HG03520 (cell line): Measurements from ENCODE around the gene TECR.
"Not testable (repeated sequence)": the region's sequence is repeated elsewhere in the genome, so short reads cannot be mapped to it uniquely, and the experiment has no call there.

Source experiments
- ATAC-seq: cut with Tn5 transposase; IDR thresholded peaks from one replicate; pipeline ENCODE4 v1.9.1; 2021; ENCODE audit warnings: mild to moderate bottlenecking, moderate library complexity; ENCODE audit not compliant: unreplicated experiment

Gene TECR

DNA sequence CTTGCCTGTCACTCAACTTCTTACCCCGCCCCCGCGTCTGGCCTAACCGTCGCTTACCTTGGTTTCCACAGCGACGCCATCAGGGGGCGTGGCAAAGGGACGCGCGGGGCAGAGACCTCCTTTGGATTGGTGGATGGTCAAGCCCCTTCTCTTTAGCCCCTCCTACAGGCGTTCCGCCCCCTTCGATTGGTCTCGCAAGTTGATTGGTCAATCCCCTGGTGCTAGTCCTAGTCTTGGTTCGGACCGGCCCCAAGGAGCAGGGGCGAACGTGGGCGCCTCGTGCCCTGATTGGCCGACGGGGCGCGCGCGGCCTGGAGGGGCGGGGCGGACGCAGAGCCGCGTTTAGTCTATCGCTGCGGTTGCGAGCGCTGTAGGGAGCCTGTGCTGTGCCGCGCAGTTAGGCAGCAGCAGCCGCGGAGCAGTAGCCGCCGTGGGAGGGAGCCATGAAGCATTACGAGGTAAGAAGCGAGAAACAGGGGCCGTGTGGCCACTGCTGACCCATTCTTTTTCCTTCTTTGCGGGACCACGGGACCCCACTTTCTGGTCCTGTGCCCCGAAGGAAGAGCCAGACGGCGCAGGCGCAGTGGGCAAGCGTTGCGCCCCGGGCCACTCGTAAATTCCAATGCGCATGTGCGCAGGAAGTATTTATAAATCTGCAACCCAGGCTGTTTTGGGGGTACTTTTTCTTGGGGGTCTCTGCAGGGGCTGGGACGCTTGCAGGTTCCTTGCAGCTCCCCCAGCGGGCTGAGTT, at the start of gene TECR:
TECR (plus strand) TSS at position 341 of the 751 bp plus-strand sequence; CDS start at position 444, 103 bp downstream.
- peak; percentile 94 for ATAC-seq

- no peak for ATAC-seq
Observed at GRCh38 chr19:14479975-14480699, 49.3 kb upstream of the TECR start.

DNA sequence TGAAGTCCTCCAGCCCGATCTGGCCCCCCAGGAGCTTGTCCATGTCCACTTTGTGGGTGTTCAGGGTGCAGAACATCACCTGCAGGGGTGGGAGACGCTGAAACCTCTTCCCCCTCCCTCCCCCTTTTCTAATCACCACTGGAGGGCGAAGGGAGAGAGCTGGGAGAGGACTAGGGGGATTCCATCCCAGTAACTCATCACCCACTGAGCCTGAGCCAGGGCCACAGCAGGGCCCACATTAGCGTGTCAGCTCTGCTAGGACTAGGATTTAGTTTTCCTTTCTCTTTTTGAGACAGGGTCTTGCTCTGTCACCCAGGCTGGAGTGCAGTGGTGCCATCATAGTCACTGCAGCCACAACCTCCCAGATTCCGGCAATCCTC, 48.7 kb upstream of the TECR start:
- ATAC-seq = no peak

DNA sequence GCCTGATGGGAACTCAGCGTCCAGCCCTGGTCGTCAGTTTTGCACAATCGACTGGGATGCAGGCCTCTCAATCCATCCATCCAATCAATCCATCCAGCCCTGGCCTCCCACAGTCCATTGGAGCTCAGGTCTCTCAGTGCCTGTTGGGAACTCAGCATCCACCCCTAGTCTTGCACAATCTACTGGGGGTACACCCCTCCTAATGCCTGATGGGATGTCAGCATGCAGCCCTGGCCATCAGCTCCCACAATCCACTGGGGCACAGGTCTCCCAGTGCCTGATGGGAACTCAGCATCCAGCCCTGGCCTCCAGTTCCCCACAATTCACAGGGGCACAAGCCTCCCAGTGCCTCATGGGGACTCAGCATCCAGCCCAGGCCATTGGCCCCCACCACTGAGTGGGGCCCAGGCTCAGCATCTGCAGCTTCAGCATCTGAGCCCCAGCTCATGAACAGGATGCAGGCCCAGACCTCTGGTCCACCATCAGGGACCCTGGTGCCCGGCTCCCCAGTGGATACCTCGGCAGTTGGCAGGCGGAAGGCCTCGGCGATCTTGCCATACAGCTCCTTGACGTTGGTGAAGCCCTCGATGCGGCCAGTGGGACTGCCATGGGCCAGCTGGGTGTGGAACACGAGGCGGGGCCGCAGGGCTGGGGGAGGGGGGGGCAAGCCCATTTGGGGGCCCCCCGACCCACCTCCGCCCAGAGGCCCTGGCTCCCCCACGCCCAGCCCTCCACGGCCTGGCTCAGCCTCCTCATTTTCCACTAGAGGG, 47.0 kb upstream of the TECR start:
- ATAC-seq = no peak

- ATAC-seq = no peak
Observed at GRCh38 chr19:14487370-14488125, 41.8 kb upstream of the TECR start.

GRCh38 chr19:14492756-14493337, 36.5 kb upstream of the TECR start:
- no peak for ATAC-seq

- no peak for ATAC-seq
Observed at GRCh38 chr19:14494411-14494810, 35.0 kb upstream of the TECR start.

GRCh38 chr19:14494910-14495671, 34.3 kb upstream of the TECR start:
- ATAC-seq = no peak

DNA sequence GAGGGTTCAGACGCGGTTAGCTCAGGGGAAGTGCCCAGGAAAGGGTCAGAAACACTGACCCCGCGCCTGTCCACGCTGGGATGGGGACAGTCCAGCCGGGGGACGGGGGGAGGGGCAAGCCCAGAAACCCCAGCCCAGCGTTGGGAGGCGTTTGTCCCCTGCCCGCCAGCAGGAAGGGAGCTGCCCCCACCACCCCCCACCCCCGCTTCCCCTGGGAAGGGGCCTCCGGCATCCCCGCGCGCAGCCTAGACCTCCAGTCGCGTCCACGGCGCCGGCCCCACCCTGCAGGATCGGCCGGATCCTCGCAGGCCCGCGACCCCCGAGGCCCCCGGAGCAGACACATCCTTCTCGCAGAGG, 33.7 kb upstream of the TECR start:
- no peak for ATAC-seq

- ATAC-seq = peak; percentile 53
Observed at GRCh38 chr19:14496029-14496833, 33.2 kb upstream of the TECR start, which contains the start of gene GIPC1. Gene GIPC1, minus strand, starts transcription at chr19:14496127. Its CDS starts 13,151 bp downstream, at chr19:14482976.

GRCh38 chr19:14496834-14497227, 32.6 kb upstream of the TECR start:
- no peak for ATAC-seq

GRCh38 chr19:14497228-14497921, 32.0 kb upstream of the TECR start:
- no peak for ATAC-seq

DNA sequence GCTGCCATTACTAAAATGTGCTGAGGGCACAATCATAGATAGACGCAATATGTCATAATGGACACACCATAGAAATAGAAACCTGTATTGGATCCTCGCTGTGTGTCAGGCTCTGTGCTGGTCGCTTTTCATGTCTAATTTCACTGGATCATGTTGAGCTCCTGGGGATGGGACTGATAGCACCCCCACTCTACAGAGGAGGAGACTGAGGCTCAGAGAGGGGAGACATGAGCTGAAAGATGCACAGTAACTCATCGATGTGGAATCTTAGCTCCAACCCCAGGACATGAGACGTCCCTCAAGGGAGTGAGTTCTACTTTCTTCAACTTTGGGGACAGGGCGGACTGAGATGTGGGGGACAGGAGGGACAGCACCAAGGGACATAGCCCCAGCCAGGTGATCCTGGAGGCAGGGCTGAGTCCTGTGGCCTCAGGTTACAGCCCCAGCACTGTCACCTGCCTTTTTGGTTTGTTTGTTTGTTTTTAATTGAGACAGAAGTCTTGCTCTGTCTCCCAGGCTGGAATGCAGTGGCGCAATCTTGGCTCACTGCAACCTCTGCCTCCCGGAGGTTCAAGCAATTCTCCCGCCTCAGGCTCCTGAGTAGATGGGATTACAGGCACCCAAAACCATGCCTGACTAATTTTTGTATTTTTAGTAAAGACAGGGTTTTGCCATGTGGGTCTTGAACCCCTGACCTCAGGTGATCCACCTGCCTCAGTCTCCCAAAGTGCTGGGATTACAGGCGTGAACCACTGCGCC, 26.9 kb upstream of the TECR start:
- ATAC-seq = no peak

- no peak for ATAC-seq
Observed at GRCh38 chr19:14503285-14503684, 26.1 kb upstream of the TECR start.

DNA sequence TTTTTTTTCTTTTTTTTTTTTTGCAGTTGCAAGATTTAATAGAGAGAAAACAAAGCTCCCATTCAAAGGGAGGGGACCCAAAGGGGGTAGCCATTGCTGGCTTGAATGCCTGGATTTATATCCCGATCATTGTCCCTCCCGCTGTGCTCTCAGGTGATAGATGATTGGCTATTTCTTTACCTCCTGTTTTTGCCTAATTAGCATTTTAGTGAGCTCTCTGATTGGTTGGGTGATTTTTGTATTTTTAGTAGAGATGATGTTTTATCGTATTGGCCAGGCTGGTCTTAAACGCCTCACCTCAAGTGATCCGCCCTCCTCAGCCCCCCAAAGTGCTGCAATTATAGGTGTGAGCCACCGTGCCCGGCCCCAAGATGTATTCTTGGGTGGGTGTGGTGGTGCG, 24.8 kb upstream of the TECR start:
- ATAC-seq = not testable (repeated sequence)

DNA sequence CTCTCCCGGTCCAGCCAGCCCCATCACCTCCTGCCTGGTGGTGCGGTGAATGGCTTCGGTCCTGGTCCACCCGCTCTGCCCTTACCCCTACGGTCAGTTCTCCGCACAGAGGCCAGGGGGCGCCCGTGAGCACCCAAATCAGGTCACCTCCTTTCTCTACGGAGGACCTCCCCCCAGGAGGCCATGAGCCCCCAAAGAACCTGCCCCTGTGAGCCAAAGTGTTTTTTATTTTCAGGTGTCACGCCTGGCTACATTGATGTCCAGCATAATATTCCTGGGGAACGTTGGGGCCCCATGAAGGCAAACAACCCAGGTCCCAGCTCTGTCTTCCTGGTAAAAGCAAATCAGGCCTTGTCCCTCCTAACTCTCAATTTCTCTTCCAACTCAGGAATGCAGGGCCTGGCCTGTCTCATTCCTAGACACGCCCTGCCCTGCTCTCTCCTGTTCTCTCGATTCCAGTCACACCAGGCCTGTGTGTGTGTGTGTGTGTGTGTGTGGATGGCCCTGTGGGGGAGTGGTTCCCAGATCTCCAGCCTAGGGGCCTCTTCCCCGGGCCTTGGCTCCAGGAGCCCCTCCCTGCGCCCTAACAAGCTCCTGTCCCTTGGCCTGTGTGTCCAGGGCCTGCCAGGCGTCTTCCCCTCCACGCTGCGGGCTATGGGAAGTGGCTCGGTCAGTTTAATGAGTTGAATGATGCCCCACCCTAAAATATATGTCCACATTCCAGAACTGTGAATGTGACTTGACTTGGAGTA, 23.7 kb upstream of the TECR start:
- no peak for ATAC-seq
